DMS53 (cell line): ENCODE measurements around the gene MGRN1.
A peak's percentile ranks its signal among the peaks of the same experiment; 100 is the strongest.

Source experiments
- DNase-seq: peaks from one replicate; lab custom pipeline; 2025; lab: John Stamatoyannopoulos, UW

Gene MGRN1

DNA sequence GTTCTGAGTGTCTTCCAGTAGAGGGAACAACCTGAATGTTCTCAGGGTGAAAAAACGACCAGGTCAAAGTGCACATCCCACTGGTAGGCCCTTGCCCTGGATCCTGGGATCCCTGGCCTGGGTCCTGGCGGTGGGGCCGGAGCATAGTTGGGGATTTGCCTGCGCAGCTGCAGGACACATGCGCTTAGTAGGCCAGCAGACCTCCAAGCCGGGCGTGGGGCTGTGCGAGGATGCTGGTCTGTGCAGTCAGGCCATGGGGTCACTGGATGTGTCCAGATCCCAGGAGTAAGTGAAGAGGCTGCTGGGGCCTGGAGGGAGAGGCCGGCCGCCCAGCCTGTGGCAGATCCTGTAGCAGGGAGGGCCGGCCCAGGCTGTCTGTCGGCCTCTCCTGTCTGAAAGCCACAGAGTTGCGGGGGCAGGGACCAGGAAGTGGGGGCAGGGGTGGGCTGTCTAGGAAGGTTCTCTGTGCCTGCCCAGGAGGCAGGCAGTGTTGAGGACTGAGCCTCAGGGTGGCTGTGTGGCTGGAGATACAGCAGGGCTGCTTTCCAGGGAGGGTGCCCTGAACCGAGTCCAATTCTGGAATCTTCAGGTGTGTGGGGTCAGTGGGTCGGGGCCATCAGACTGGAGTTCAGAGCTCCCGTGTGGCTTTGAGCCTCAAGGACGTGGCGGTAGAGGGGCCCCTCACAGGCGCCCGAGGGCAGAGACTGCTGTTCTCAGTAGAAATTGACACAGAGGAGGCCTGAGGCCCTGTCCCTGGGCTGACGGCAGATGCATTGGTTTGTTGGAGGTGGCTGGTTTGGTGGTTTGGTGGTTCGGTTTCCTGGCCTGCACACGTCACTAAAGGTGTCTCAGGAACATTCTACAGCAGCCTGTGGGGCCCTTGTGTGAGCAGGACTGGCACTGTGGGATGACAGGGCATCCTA lies 51.5 kb downstream of the MGRN1 start:
- DNase-seq, result no peak

DNA sequence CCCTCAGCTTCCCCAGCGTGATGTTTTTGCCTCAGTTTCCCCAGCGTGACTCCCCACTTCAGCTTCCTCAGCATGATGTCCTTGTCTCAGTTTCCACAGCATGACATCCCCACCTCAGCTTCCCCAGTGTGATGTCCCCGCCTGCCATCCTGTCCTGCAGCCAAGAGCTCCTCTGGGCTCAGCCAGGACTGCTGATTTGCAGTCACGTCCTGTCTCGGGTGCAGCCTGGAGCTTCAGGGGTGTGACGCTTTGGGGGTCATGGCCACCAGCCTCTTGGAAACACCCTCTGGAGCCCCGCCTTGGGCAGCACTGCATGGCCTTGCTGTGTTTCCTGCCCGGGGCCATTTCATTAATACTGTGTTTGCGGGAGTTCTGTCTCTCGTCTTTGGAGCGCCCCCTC lies 52.2 kb downstream of the MGRN1 start:
- no peak for DNase-seq

DNA sequence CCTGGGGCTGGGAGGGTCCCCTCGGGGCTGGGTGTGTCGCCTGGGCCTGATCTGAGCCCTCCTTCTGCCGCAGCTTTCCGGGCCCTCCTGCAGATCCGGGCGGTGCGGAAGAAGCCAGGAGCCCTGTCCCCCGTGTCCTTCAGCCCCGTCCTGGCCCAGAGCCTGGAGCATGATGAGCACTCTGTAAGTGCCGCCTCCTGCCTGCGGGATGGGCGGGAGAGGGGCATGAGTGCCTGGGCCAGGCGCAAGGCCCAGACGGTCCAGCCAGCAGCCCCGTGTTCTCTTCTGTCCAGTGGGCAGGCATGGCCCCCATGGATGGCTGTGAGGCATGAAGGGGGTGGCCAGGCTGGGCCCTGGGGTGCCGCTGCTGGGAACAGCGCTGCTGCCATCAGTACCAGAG lies 52.8 kb downstream of the MGRN1 start:
- DNase-seq, result no peak

DNA sequence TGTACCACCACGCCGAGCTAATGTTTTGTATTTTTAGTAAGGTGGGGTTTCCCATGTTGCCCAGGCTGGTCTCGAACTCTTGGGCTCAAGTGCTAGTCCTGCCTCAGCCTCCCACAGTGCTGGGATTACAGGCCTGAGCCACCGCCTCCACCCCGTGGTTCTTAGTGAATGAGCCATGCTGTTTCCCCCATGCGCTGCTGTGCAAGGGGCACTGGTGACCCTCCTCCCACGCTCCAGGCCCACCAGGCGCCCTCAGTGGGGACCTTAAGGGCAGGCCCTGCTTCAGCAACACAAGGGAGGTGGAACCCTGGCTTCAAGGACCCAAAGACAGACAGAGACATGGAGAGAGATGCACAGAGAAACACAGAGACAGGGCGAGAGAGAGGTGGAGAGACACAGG lies 53.4 kb downstream of the MGRN1 start:
- no peak for DNase-seq

DNA sequence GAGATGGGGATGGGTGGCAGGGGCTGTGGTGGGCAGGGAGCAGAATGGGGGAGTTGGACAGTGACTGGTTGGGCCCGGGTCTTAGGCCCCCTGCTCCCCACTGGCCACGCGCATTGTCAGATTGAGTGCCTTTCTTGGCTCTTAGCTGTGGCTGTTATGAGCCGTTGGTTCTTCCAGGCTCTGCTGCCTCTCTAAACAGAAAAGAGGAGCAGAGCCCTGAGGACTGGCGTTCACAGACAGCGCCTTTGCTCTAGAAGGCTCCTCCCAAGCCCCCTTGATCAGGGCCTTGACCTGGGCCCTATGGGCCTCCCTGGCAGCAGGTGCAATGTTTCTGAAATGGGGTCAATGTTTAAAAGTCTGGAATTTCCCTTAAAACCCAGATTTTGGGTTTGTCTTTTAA lies 54.0 kb downstream of the MGRN1 start:
- no peak for DNase-seq

GRCh38 chr16:4679156-4679849 lies 54.7 kb downstream of the MGRN1 start:
- DNase-seq, result no peak

- DNase-seq, result no peak
These were observed 55.4 kb downstream of the MGRN1 start for GRCh38 chr16:4679850-4680636.

DNA sequence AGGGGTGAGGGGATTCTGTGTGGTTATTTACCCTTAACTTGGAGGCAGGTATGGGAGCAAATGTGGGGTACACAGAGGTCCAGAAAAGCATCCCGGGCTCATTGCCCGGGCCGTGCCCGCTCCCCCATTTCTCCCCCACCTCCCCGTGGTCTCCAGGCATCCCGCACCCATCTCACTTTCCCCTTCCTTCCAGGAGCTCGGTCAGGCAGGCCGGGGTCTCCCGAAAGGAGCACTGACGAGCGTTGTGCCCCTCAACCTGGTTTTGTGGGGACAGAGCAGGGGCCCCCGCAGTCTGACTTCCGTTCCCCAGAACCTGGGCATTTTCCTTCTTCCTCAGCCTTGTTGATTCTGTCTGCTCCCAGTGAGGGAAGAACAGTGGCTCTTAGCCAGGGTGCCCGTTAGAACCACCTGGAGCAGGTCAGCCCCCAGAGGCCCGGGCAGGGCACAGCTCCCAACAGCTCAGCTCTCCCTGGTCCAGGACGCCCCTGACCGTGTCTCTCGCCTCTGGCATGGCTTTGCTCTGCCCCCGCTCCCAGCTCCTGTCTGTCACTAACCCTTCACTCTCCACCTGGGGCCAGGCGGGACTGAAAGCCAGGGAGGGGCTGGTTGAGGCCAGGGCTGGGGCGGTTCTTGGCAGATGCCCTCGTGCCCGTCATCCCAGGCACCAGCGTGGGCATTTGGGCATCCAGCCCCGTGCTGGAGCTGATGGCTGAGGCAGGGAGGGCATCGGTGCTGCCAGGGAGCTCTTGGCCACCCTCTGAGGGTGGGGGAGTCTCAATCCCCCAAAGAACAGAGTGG lies 56.2 kb downstream of the MGRN1 start:
- DNase-seq, result no peak

GRCh38 chr16:4681471-4682083 lies 57.0 kb downstream of the MGRN1 start:
- no peak for DNase-seq

GRCh38 chr16:4682084-4682591 lies 57.5 kb downstream of the MGRN1 start:
- no peak for DNase-seq

GRCh38 chr16:4682616-4683254 lies 58.1 kb downstream of the MGRN1 start:
- DNase-seq, result peak; percentile 56

- no peak for DNase-seq
These were observed 58.8 kb downstream of the MGRN1 start for GRCh38 chr16:4683255-4684057.

DNA sequence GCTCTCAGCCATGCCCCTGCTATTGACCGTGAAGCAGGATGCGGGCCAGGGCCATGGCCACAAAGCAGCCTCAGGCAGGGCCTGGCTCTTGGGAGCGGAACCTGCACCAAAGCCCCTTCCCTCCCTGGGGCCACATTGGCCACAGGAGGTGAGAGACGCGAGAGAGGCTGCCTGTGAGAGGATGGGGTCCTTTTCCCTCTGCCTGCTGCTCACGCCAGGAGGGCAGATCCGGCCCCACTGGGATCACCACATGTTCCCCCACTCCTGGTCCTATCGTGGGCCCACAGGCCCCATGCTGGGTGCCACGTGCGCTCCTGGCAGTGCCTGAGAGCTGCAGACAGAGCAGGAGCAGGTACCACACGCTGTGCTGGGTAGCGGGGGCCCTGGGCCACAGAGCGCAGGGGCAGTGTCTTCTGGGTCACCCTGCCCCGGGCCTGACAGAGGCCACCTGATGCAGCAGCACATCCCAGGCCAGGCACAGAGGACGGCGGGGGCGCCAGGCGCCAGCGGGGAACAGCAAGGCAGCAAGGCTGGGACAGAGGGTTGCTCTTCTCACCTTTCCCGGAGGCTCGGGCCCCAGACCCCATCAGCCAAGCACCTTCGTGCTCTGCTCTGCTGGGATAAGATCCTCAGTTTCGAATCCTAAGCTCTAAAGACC lies 59.6 kb downstream of the MGRN1 start:
- no peak for DNase-seq

DNA sequence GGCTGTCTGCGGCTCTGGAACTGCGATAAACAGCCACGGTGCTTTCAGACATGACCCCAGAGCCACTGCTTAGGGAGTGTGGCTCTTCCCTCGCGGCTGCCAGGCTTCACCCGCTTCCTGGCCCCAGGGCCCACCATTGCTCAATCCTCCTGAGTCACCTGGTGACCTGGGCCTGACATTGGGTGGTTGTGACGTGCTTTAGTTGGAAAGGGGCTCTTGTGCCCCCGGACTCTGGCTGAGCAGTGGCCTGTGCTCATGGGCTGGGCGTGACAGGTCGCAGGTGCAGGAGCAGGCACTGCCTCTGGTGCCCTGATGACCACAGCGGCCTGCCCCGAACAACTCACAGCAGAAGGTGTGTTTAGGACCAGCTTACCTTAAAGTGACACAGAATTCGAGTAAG lies 60.1 kb downstream of the MGRN1 start:
- no peak for DNase-seq

GRCh38 chr16:4685292-4685691 lies 60.7 kb downstream of the MGRN1 start:
- DNase-seq, result no peak

DNA sequence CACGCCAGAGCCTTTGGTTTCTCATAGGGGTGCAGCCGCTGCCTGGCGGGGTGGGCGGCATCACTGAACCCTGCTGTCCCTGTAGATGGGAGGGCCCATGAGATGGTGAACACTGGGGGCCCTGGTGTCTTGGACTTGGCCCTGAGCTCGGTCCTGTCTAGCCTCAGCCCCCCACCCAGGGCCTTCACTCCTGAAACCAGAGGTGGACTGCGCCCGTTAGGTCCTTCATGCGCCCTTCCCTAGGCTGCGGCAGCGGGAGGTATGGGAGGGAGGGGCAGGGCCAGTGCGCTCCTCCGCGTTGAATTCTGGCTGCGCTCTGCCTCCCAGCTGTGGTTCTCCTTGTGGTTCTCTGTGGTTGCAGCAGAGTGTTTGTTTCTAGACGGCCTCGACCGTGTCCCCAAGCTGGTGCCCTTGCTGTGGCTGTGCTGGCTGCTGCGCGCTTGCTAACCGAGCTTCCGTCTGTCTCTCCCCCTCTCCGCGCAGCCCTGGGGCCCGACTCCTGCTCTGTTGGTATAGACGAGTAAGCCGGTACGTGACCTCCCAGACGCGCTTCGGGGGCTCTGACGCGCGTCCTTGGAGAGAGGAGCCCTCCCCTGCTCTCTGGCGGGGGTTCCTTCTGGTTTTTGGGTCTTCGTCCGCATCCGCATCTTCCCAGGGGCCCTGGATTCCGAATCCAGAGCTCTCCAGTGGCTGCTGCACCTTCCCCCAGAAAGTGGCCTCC lies 61.3 kb downstream of the MGRN1 start:
- DNase-seq, result no peak

DNA sequence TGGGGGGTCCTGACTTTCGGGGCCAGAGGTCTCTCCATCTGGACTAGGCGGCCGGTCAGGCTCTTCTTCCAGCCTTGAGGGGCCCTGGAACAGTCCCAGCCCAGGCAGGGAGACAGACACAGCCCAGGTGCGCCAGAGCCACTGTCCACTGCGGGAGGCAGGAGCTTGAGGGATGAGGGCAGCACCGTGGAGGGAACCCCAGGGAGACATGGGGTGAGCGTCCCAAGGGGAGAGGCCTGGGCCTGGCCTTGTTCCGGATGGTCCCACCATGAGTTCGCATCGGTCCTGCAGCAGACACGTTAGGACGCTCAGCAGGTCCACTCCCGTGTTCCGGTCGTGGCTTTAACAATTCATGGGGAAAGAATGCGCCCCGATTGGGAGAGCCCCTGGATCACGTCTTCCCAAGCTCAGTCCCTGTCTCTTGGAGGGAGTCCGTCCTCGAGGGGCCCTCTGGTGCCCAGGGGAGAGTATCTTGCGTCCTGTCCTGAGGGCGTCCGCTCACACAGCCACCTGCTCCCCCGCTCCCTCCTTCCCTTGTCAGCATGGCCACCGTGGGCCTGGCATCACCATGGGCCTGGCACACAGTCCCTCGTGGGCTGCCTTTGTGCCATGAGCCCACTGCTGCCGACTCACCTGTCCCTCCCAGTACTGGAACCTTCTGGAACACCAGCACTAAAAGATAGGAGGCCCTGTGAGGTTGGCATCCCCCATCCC lies 62.0 kb downstream of the MGRN1 start:
- no peak for DNase-seq

DNA sequence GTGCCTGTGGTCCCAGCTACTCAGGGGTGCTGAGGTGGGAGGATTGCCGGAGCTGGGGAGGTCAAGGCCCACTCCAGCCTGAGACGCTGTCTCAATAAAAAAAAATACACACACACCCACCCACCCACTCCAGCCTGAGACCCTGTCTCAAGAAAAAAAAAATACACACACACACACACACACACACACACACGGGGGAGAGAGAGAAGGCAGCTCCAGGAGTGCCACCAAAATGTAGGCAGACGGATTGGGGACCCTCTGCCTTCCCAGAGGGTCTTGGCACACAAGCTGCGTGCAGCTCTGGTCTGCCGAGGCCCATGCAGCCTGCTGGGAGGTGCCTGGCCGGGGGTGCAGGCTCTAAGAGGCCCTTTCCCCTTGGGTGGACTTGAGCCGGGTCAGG lies 62.8 kb downstream of the MGRN1 start:
- no peak for DNase-seq
